ENCODE results near the gene STARD5. TPM values are rescaled to one million over a fixed set of nuclear protein-coding genes. Genes with fewer than 3 reads are reported as not detected.

STARD5 gene
- polyA plus RNA-seq, 2 of the 4 experiments (the other 2 are of a cell fraction) = 2.1 to 2.8 TPM

DNA sequence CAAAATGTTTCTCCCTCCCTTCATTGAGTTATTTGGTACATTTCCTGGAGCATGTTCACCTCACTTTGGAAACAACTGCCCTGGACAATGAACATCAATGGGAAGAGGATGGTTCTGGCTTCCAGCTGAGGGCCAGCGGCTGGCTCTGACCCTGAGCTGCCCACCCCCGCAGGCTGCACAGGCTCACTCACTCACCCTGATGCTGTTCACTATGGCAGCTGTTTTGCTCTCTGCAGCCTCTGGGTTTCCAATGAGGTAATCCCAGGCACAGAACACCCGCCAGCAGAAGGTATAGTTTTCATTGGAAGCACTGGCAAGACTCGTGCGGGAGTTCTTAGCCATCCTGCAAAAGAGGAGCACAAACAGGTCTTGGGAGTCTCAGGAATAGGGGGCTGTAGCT is 32.3 kb upstream of the STARD5 start:
- H3K4me1 ChIP-seq = no peaks in the 10 kb centered on the region
- FAIRE-seq (no peak), ATAC-seq (0 out of 6 replicates have a peak, but pooled peaks of 1 of the 2 experiments have one; percentile 25), DNase-seq (ENCODE audit: low read depth in 1 of 2, low spot score in 1 of 2) (no peak)
- CTCF ChIA-PET = interaction anchor here (1.0 to 3.7 kb wide), 8 partner anchors 8 to 249 kb away, joined by 3 to 14 read pairs (median 6); partner anchors contain the start of gene TMC3
- H3K4me3 ChIP-seq = no peak overlapping the region
- TF ChIP-seq RCOR1 (IDR thresholded peaks at IDR 0.05; ENCODE audit: low read depth, low read length) (no peak), CBX8 (IDR thresholded peaks at IDR 0.05) (no peak), SMC3 (IDR thresholded peaks at IDR 0.05) (no peak), CTCF (IDR thresholded peaks at IDR 0.05) (no peak), RAD21 (conservative IDR thresholded peaks at IDR 0.05 in 1 of 2, IDR thresholded peaks at IDR 0.05 in 1 of 2) (no peak), PHF8 (IDR thresholded peaks at IDR 0.05; ENCODE audit: borderline replicate concordance, low read depth) (no peak), GATA3 (IDR thresholded peaks at IDR 0.05; ENCODE audit: borderline replicate concordance) (no peak), RARB (CRISPR knock-in tag; IDR thresholded peaks at IDR 0.05) (no peak), CHD2 (IDR thresholded peaks at IDR 0.05; ENCODE audit: low read length, partially characterized antibody) (no peak)
- TF ChIP-seq, protein P1, sequence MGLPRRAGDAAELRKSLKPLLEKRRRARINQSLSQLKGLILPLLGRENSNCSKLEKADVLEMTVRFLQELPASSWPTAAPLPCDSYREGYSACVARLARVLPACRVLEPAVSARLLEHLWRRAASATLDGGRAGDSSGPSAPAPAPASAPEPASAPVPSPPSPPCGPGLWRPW (IDR thresholded peaks at IDR 0.05) = no peak
- TF ChIP-seq, protein P2, sequence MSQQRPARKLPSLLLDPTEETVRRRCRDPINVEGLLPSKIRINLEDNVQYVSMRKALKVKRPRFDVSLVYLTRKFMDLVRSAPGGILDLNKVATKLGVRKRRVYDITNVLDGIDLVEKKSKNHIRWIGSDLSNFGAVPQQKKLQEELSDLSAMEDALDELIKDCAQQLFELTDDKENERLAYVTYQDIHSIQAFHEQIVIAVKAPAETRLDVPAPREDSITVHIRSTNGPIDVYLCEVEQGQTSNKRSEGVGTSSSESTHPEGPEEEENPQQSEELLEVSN (IDR thresholded peaks at IDR 0.05; ENCODE audit: borderline replicate concordance, low read depth) = no peak
- TF ChIP-seq, protein P3, sequence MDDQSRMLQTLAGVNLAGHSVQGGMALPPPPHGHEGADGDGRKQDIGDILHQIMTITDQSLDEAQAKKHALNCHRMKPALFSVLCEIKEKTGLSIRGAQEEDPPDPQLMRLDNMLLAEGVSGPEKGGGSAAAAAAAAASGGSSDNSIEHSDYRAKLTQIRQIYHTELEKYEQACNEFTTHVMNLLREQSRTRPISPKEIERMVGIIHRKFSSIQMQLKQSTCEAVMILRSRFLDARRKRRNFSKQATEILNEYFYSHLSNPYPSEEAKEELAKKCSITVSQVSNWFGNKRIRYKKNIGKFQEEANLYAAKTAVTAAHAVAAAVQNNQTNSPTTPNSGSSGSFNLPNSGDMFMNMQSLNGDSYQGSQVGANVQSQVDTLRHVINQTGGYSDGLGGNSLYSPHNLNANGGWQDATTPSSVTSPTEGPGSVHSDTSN (IDR thresholded peaks at IDR 0.05) = no peak
- H3K9me3 ChIP-seq = no peaks in the 10 kb centered on the region
- H3K27ac ChIP-seq = no peak overlapping the region
- POLR2A ChIA-PET = interaction anchor here (0.7 kb wide), 1 partner anchor 32 kb away, joined by 3 read pairs; the partner anchor contains the start of gene STARD5
- 10% methylated on average over 5 of the region's 5 CpGs for WGBS (ENCODE audit: missing lambda C conversion rate)
- H3K4me2 ChIP-seq = no peak overlapping the region

- DNase-seq (ENCODE audit: low read depth in 1 of 2, low spot score in 1 of 2) (no peak), FAIRE-seq (no peak), ATAC-seq (no peak; a peak in 1 of 6 replicates)
- no peaks in the 10 kb centered on the region for H3K9me3 ChIP-seq
- WGBS (ENCODE audit: missing lambda C conversion rate) = 2% methylated on average over 5 of the region's 5 CpGs
- ChIA-PET CTCF (interaction anchor here (1.0 to 2.0 kb wide), 4 partner anchors 8 to 126 kb away, joined by 3 to 5 read pairs (median 3); no protein-coding TSS in a partner anchor), POLR2A (no interaction called here)
- H3K27ac ChIP-seq = no peak overlapping the region
- no peak overlapping the region for H3K4me3 ChIP-seq
- H3K4me1 ChIP-seq = no peaks in the 10 kb centered on the region
- H3K4me2 ChIP-seq = no peak overlapping the region
- TF ChIP-seq ATOH8 (CRISPR knock-in tag; IDR thresholded peaks at IDR 0.05; ENCODE audit: low read depth) (no peak), SMC3 (IDR thresholded peaks at IDR 0.05) (no peak), EHF (CRISPR knock-in tag; IDR thresholded peaks at IDR 0.05) (no peak), POLR2AphosphoS2 (conservative IDR thresholded peaks at IDR 0.05; ENCODE audit: low read length) (no peak), EP300 (IDR thresholded peaks at IDR 0.05) (no peak), TP53 (CRISPR knock-in tag; IDR thresholded peaks at IDR 0.05) (no peak), BHLHE40 (IDR thresholded peaks at IDR 0.05; ENCODE audit: low read depth, low read length) (no peak), RCOR1 (IDR thresholded peaks at IDR 0.05; ENCODE audit: low read depth, low read length) (no peak), HOXB13 (CRISPR knock-in tag; IDR thresholded peaks at IDR 0.05; ENCODE audit: low read depth) (no peak), ZC3H11A (IDR thresholded peaks at IDR 0.05) (no peak), CEBPB (IDR thresholded peaks at IDR 0.05) (no peak), HEYL (CRISPR knock-in tag; IDR thresholded peaks at IDR 0.05) (no peak), CBX2 (IDR thresholded peaks at IDR 0.05; ENCODE audit: borderline replicate concordance, low read depth) (no peak), RFX5 (IDR thresholded peaks at IDR 0.05) (no peak), ZFP36 (IDR thresholded peaks at IDR 0.05; ENCODE audit: borderline replicate concordance, partially characterized antibody) (no peak), NPAS2 (CRISPR knock-in tag; IDR thresholded peaks at IDR 0.05; ENCODE audit: borderline replicate concordance) (no peak), POLR2A (IDR thresholded peaks at IDR 0.05; ENCODE audit: low read length) (no peak)
- TF ChIP-seq, protein P4, sequence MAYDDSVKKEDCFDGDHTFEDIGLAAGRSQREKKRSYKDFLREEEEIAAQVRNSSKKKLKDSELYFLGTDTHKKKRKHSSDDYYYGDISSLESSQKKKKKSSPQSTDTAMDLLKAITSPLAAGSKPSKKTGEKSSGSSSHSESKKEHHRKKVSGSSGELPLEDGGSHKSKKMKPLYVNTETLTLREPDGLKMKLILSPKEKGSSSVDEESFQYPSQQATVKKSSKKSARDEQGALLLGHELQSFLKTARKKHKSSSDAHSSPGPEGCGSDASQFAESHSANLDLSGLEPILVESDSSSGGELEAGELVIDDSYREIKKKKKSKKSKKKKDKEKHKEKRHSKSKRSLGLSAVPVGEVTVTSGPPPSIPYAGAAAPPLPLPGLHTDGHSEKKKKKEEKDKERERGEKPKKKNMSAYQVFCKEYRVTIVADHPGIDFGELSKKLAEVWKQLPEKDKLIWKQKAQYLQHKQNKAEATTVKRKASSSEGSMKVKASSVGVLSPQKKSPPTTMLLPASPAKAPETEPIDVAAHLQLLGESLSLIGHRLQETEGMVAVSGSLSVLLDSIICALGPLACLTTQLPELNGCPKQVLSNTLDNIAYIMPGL (CRISPR knock-in tag; IDR thresholded peaks at IDR 0.05; ENCODE audit: borderline replicate concordance) = no peak
- TF ChIP-seq, protein P3 (IDR thresholded peaks at IDR 0.05) = no peak
- TF ChIP-seq, protein P2 (IDR thresholded peaks at IDR 0.05; ENCODE audit: borderline replicate concordance, low read depth) = no peak
Observed at GRCh38 chr15:81351651-81352050, 27.7 kb upstream of the STARD5 start.
